Measurements from ENCODE around the gene BMF. TPM values are rescaled to one million over a fixed set of nuclear protein-coding genes. Genes with fewer than 3 reads are reported as not detected.

Gene BMF
- total RNA-seq, 2 experiments from 2014 or later: 5.1 to 5.4 TPM

GRCh38 chr15:40059821-40060220 is 48.9 kb downstream of the BMF start:
- DNase-seq: no peak
- no peak overlapping the region for H3K27ac Mint-ChIP-seq
- no peaks in the 10 kb centered on the region for H3K27me3 Mint-ChIP-seq
- peaks cover 6% of the 10 kb centered on the region for H3K36me3 Mint-ChIP-seq
- peaks cover 42% of the 10 kb centered on the region for H3K4me1 Mint-ChIP-seq
- no peaks in the 10 kb centered on the region for H3K9me3 Mint-ChIP-seq
- no peak overlapping the region for H3K4me3 Mint-ChIP-seq

GRCh38 chr15:40058476-40059140 is 50.1 kb downstream of the BMF start:
- H3K4me3 Mint-ChIP-seq: no peak overlapping the region
- H3K27ac Mint-ChIP-seq: peak overlapping the region; percentile 65
- peaks cover 42% of the 10 kb centered on the region for H3K4me1 Mint-ChIP-seq
- no peak for DNase-seq
- peaks cover 3% of the 10 kb centered on the region for H3K36me3 Mint-ChIP-seq
- H3K9me3 Mint-ChIP-seq: no peaks in the 10 kb centered on the region
- H3K27me3 Mint-ChIP-seq: no peaks in the 10 kb centered on the region

GRCh38 chr15:40055576-40056293 is 52.9 kb downstream of the BMF start:
- peak overlapping the region; percentile 47 for H3K27ac Mint-ChIP-seq
- no peak overlapping the region for H3K4me3 Mint-ChIP-seq
- no peaks in the 10 kb centered on the region for H3K27me3 Mint-ChIP-seq
- H3K36me3 Mint-ChIP-seq: peaks cover 7% of the 10 kb centered on the region
- H3K9me3 Mint-ChIP-seq: no peaks in the 10 kb centered on the region
- H3K4me1 Mint-ChIP-seq: peaks cover 65% of the 10 kb centered on the region
- DNase-seq: no peak

- H3K27ac Mint-ChIP-seq: peak overlapping the region; percentile 79
- no peaks in the 10 kb centered on the region for H3K27me3 Mint-ChIP-seq
- peaks cover 12% of the 10 kb centered on the region for H3K36me3 Mint-ChIP-seq
- peak overlapping the region; percentile 19 for H3K4me3 Mint-ChIP-seq
- DNase-seq: peak; percentile 50
- H3K9me3 Mint-ChIP-seq: peaks cover 1% of the 10 kb centered on the region
- peaks cover 68% of the 10 kb centered on the region for H3K4me1 Mint-ChIP-seq
Observed at GRCh38 chr15:40054855-40055575, 53.7 kb downstream of the BMF start.

GRCh38 chr15:40054605-40054854 is 54.1 kb downstream of the BMF start:
- Mint-ChIP-seq H3K36me3 (peaks cover 15% of the 10 kb centered on the region), H3K27ac (peak overlapping the region; percentile 79), H3K27me3 (no peaks in the 10 kb centered on the region), H3K9me3 (peaks cover 1% of the 10 kb centered on the region), H3K4me1 (peaks cover 72% of the 10 kb centered on the region), H3K4me3 (peak overlapping the region; percentile 2)
- no peak for DNase-seq

GRCh38 chr15:40053831-40054604 is 54.7 kb downstream of the BMF start:
- Mint-ChIP-seq H3K4me3 (peak overlapping the region; percentile 2), H3K27me3 (no peaks in the 10 kb centered on the region), H3K9me3 (peaks cover 1% of the 10 kb centered on the region), H3K27ac (peak overlapping the region; percentile 79), H3K36me3 (peaks cover 20% of the 10 kb centered on the region), H3K4me1 (peaks cover 74% of the 10 kb centered on the region)
- DNase-seq: no peak

- Mint-ChIP-seq H3K4me3 (no peak overlapping the region), H3K36me3 (peaks cover 21% of the 10 kb centered on the region), H3K4me1 (peaks cover 75% of the 10 kb centered on the region), H3K27me3 (no peaks in the 10 kb centered on the region), H3K27ac (peak overlapping the region; percentile 62), H3K9me3 (peaks cover 1% of the 10 kb centered on the region)
- DNase-seq: no peak
Observed at GRCh38 chr15:40053079-40053830, 55.4 kb downstream of the BMF start.

GRCh38 chr15:40052604-40053003 is 56.1 kb downstream of the BMF start:
- no peak overlapping the region for H3K4me3 Mint-ChIP-seq
- no peaks in the 10 kb centered on the region for H3K27me3 Mint-ChIP-seq
- peaks cover 75% of the 10 kb centered on the region for H3K4me1 Mint-ChIP-seq
- no peak for DNase-seq
- peaks cover 1% of the 10 kb centered on the region for H3K9me3 Mint-ChIP-seq
- peaks cover 26% of the 10 kb centered on the region for H3K36me3 Mint-ChIP-seq
- peak overlapping the region; percentile 62 for H3K27ac Mint-ChIP-seq

- DNase-seq: no peak
- peak overlapping the region; percentile 42 for H3K27ac Mint-ChIP-seq
- H3K9me3 Mint-ChIP-seq: peaks cover 1% of the 10 kb centered on the region
- no peak overlapping the region for H3K4me3 Mint-ChIP-seq
- no peaks in the 10 kb centered on the region for H3K27me3 Mint-ChIP-seq
- peaks cover 83% of the 10 kb centered on the region for H3K4me1 Mint-ChIP-seq
- peaks cover 28% of the 10 kb centered on the region for H3K36me3 Mint-ChIP-seq
Observed at GRCh38 chr15:40051616-40052415, 56.9 kb downstream of the BMF start.

- no peak overlapping the region for H3K4me3 Mint-ChIP-seq
- H3K9me3 Mint-ChIP-seq: peaks cover 1% of the 10 kb centered on the region
- H3K4me1 Mint-ChIP-seq: peaks cover 86% of the 10 kb centered on the region
- no peaks in the 10 kb centered on the region for H3K27me3 Mint-ChIP-seq
- no peak for DNase-seq
- H3K27ac Mint-ChIP-seq: peak overlapping the region; percentile 39
- peaks cover 30% of the 10 kb centered on the region for H3K36me3 Mint-ChIP-seq
Observed at GRCh38 chr15:40050788-40051470, 57.8 kb downstream of the BMF start.

GRCh38 chr15:40048926-40049475 is 59.7 kb downstream of the BMF start:
- Mint-ChIP-seq H3K9me3 (peaks cover 1% of the 10 kb centered on the region), H3K27me3 (no peaks in the 10 kb centered on the region), H3K36me3 (peaks cover 30% of the 10 kb centered on the region), H3K4me1 (peaks cover 87% of the 10 kb centered on the region), H3K27ac (peak overlapping the region; percentile 2), H3K4me3 (no peak overlapping the region)
- DNase-seq: no peak

GRCh38 chr15:40048211-40048792 is 60.4 kb downstream of the BMF start:
- H3K4me1 Mint-ChIP-seq: peaks cover 81% of the 10 kb centered on the region
- peak overlapping the region; percentile 95 for H3K27ac Mint-ChIP-seq
- no peaks in the 10 kb centered on the region for H3K27me3 Mint-ChIP-seq
- H3K9me3 Mint-ChIP-seq: peaks cover 1% of the 10 kb centered on the region
- peak overlapping the region; percentile 46 for H3K4me3 Mint-ChIP-seq
- DNase-seq: no peak
- H3K36me3 Mint-ChIP-seq: peaks cover 26% of the 10 kb centered on the region

All from activated naive CD8-positive, alpha-beta T cell treated with anti-CD3 and anti-CD28 coated beads for 36 hours (primary cell).